Sigmoid colon (tissue), 4 donors: ENCODE data around the gene TRIP13.

Experiments
- EP300 ChIP-seq, 4 donors: sonication (generic); formaldehyde crosslinking; IDR thresholded peaks; one replicate each; pipeline ENCODE4 v1.6.1; 2017; ENCODE audit warnings: antibody characterized with exemption in 4 of 4
- TF ChIP-seq, protein P1 (sequence below), 4 experiments: fragments of 450-650 bp in 3 of 4; fragments of 200-600 bp in 1 of 4; IDR thresholded peaks; one replicate each; pipeline ENCODE4 v1.5.1; 2016 to 2019; ENCODE audit warnings: antibody characterized with exemption in 4 of 4, mild to moderate bottlenecking in 3 of 4, moderate library complexity in 2 of 4

GRCh38 chr5:944621-944927 is 51.9 kb downstream of the TRIP13 start:
- no peak for TF ChIP-seq EP300 (IDR thresholded peaks at IDR 0.05)
- TF ChIP-seq, protein P1, sequence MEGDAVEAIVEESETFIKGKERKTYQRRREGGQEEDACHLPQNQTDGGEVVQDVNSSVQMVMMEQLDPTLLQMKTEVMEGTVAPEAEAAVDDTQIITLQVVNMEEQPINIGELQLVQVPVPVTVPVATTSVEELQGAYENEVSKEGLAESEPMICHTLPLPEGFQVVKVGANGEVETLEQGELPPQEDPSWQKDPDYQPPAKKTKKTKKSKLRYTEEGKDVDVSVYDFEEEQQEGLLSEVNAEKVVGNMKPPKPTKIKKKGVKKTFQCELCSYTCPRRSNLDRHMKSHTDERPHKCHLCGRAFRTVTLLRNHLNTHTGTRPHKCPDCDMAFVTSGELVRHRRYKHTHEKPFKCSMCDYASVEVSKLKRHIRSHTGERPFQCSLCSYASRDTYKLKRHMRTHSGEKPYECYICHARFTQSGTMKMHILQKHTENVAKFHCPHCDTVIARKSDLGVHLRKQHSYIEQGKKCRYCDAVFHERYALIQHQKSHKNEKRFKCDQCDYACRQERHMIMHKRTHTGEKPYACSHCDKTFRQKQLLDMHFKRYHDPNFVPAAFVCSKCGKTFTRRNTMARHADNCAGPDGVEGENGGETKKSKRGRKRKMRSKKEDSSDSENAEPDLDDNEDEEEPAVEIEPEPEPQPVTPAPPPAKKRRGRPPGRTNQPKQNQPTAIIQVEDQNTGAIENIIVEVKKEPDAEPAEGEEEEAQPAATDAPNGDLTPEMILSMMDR (IDR thresholded peaks at IDR 0.05), result no peak
